ENCODE measurements around the gene NXPH4. TPM values are rescaled to one million over a fixed set of nuclear protein-coding genes. Genes with fewer than 3 reads are reported as not detected.

The NXPH4 gene
- under 1 TPM in 1 of 3 donors, not detected in 2; 0.25 TPM for total RNA-seq
- long read RNA-seq, donor 1 = 0 reads
- long read RNA-seq, donor 2 = 0 reads

- intact Hi-C loops (cut with DNase I, micrococcal nuclease) = no loop called here
- Histone ChIP-seq H3K9me3 (no peaks in the 10 kb centered on the region), H3K4me1 (ENCODE audit: low read depth) (peaks cover 19% of the 10 kb centered on the region), H3K36me3 (ENCODE audit: low read depth) (no peaks in the 10 kb centered on the region), H3K4me3 (no peak within 1 kb of the TSS)
- TF ChIP-seq, protein P1, sequence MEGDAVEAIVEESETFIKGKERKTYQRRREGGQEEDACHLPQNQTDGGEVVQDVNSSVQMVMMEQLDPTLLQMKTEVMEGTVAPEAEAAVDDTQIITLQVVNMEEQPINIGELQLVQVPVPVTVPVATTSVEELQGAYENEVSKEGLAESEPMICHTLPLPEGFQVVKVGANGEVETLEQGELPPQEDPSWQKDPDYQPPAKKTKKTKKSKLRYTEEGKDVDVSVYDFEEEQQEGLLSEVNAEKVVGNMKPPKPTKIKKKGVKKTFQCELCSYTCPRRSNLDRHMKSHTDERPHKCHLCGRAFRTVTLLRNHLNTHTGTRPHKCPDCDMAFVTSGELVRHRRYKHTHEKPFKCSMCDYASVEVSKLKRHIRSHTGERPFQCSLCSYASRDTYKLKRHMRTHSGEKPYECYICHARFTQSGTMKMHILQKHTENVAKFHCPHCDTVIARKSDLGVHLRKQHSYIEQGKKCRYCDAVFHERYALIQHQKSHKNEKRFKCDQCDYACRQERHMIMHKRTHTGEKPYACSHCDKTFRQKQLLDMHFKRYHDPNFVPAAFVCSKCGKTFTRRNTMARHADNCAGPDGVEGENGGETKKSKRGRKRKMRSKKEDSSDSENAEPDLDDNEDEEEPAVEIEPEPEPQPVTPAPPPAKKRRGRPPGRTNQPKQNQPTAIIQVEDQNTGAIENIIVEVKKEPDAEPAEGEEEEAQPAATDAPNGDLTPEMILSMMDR (IDR thresholded peaks at IDR 0.05) = no peak
- peak in 2 of 3 donors; percentile 48 to 67 for DNase-seq
- peak; percentile 14 for ATAC-seq
Measured at GRCh38 chr12:57216014-57216911, at the start of gene NXPH4. NXPH4 (plus strand) TSS chr12:57216794; CDS start chr12:57216970, 176 bp downstream.

DNA sequence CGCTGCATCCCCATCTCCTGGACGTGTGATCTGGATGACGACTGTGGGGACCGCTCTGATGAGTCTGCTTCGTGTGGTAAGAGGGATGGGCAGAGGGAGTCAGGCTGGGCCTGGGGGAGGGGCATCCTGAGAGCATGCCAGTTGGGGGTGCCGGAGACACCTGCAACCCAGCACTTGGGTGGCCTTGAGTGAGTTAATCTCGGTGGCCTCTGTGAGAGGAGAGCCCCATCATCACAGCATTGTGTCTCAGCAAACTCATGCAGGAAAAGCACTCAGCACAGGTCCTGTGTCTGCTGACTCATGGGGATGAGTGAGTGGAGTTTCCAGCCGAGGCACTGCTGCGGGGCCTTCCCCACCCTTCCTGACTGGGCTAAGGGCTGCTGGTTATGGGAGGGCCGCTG, 49.6 kb upstream of the NXPH4 start:
- no peak for ATAC-seq
- Histone ChIP-seq H3K9me3 (no peaks in the 10 kb centered on the region), H3K4me3 (no peak overlapping the region), H3K4me1 (ENCODE audit: low read depth) (no peaks in the 10 kb centered on the region), H3K36me3 (ENCODE audit: low read depth) (no peaks in the 10 kb centered on the region)
- TF ChIP-seq, protein P1 (IDR thresholded peaks at IDR 0.05) = no peak
- intact Hi-C loops (cut with DNase I, micrococcal nuclease) = loop anchor here in 1 of 2 donors (10.0 kb wide), 1 partner anchor 102 kb away; no protein-coding TSS in a partner anchor
- no peak for DNase-seq

DNA sequence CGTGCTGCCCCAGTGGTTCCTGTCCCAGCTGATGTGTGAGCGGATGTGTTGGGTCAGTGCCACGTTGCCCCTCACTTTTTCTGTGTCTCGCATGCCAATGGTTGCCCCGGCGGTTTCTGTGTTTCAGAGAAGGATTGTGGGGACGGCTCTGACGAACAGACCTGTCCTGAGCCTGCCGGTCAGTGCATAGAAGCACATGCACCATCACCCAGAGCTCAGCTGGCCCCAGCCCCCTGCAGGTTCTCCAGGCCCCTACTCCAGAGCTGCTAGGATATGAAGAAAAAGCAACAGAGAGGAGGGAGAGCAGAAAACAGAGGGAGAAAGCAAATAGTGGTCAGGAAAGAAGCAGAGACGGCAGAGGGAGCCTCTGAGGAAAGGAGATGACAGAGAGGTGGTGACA, 48.5 kb upstream of the NXPH4 start:
- Histone ChIP-seq H3K4me1 (ENCODE audit: low read depth) (no peaks in the 10 kb centered on the region), H3K4me3 (no peak overlapping the region), H3K36me3 (ENCODE audit: low read depth) (no peaks in the 10 kb centered on the region), H3K9me3 (no peaks in the 10 kb centered on the region)
- TF ChIP-seq, protein P1 (IDR thresholded peaks at IDR 0.05) = no peak
- intact Hi-C loops (cut with DNase I, micrococcal nuclease) = loop anchor here in 1 of 2 donors (10.0 kb wide), 1 partner anchor 103 kb away; no protein-coding TSS in a partner anchor
- DNase-seq = no peak
- ATAC-seq = no peak

DNA sequence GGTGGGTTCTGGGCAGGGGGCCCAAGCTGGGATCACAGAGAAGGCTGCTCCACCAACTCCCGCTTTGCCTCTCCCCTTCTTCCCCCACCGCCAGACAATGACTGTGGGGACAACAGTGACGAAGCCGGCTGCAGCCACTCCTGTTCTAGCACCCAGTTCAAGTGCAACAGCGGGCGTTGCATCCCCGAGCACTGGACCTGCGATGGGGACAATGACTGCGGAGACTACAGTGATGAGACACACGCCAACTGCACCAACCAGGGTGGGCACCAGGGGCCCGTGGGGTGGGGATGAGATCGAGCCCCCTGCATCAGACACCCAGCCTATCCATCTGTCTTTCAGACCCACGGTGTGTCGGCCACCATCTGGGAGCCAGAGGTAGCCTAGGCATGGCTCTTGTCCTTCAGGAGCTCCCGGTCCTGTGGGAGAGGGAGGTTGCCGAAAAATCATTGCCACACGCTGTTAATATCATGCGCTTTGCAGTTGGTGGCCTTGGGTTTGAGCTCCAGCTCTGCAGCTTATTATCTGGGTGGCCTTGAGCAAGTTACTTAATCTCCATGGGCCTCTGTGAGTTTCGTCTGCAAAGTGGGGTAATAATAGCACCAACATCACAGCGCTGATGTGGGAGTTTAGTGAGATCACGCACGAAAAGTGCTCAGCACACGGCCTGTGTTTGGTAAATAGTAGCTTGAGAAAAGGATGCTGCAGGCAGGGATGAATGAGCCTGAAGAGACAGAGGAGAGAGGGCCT, 47.4 kb upstream of the NXPH4 start:
- TF ChIP-seq, protein P1 (IDR thresholded peaks at IDR 0.05) = no peak
- no peak overlapping the region for H3K4me3 ChIP-seq
- no peaks in the 10 kb centered on the region for H3K9me3 ChIP-seq
- intact Hi-C loops (cut with DNase I, micrococcal nuclease) = loop anchor here in 1 of 2 donors (10.0 kb wide), 1 partner anchor 104 kb away; no protein-coding TSS in a partner anchor
- no peaks in the 10 kb centered on the region for H3K36me3 ChIP-seq (ENCODE audit: low read depth)
- DNase-seq (no peak), ATAC-seq (no peak)
- H3K4me1 ChIP-seq (ENCODE audit: low read depth) = no peaks in the 10 kb centered on the region

GRCh38 chr12:57169969-57170368, 46.6 kb upstream of the NXPH4 start:
- no peaks in the 10 kb centered on the region for H3K9me3 ChIP-seq
- DNase-seq (no peak), ATAC-seq (no peak)
- intact Hi-C loops (cut with DNase I, micrococcal nuclease) = loop anchor here in 1 of 2 donors (10.0 kb wide), 1 partner anchor 105 kb away; no protein-coding TSS in a partner anchor
- H3K4me1 ChIP-seq (ENCODE audit: low read depth) = no peaks in the 10 kb centered on the region
- TF ChIP-seq, protein P1 (IDR thresholded peaks at IDR 0.05) = no peak
- no peaks in the 10 kb centered on the region for H3K36me3 ChIP-seq (ENCODE audit: low read depth)
- H3K4me3 ChIP-seq = no peak overlapping the region

Measured in mucosa of descending colon (tissue), 3 donors.